NK-92 (cell line): Measurements from ENCODE around the gene GLS.
"Not testable (repeated sequence)": the region's sequence is repeated elsewhere in the genome, so short reads cannot be mapped to it uniquely, and the experiment has no call there.

Experiments
- DNase-seq: peaks from one replicate; lab custom pipeline; 2025; ENCODE audit not compliant: unreplicated experiment; lab: John Stamatoyannopoulos, UW

Gene GLS

GRCh38 chr2:190987938-190988337 is 107.3 kb downstream of the GLS start:
- no peak for DNase-seq

GRCh38 chr2:190988910-190989309 is 108.3 kb downstream of the GLS start:
- DNase-seq, result no peak

- DNase-seq, result no peak
These were observed 109.5 kb downstream of the GLS start for GRCh38 chr2:190990132-190990531.

GRCh38 chr2:190993292-190993643 is 112.6 kb downstream of the GLS start:
- DNase-seq, result no peak

GRCh38 chr2:190994148-190994547 is 113.5 kb downstream of the GLS start:
- no peak for DNase-seq

GRCh38 chr2:190995315-190995714 is 114.7 kb downstream of the GLS start:
- DNase-seq, result not testable (repeated sequence)

- no peak for DNase-seq
These were observed 115.8 kb downstream of the GLS start for GRCh38 chr2:190996338-190996946.

GRCh38 chr2:190996947-190997346 is 116.3 kb downstream of the GLS start:
- no peak for DNase-seq

GRCh38 chr2:190997526-190998113 is 117.0 kb downstream of the GLS start:
- no peak for DNase-seq

GRCh38 chr2:190999058-190999457 is 118.4 kb downstream of the GLS start:
- no peak for DNase-seq

GRCh38 chr2:190999949-191000665 is 119.5 kb downstream of the GLS start:
- DNase-seq, result no peak

- DNase-seq, result no peak
These were observed 120.4 kb downstream of the GLS start for GRCh38 chr2:191001032-191001431.

- no peak for DNase-seq
These were observed 121.0 kb downstream of the GLS start for GRCh38 chr2:191001624-191002023.

GRCh38 chr2:191003405-191004309 is 123.0 kb downstream of the GLS start:
- no peak for DNase-seq

GRCh38 chr2:191006297-191006696 is 125.7 kb downstream of the GLS start:
- no peak for DNase-seq

GRCh38 chr2:191006997-191007783 is 126.6 kb downstream of the GLS start:
- DNase-seq, result no peak

- no peak for DNase-seq
These were observed 127.7 kb downstream of the GLS start for GRCh38 chr2:191008286-191008685.

GRCh38 chr2:191009541-191010374 is 129.1 kb downstream of the GLS start:
- DNase-seq, result no peak

- no peak for DNase-seq
These were observed 130.6 kb downstream of the GLS start for GRCh38 chr2:191010887-191011885.
